HuH-7 (cell line): Measurements from ENCODE around the gene MTX1.
"Not testable (repeated sequence)": the region's sequence is repeated elsewhere in the genome, so short reads cannot be mapped to it uniquely, and the experiment has no call there.

ENCODE experiments used
- DNase-seq: peaks from one replicate; pipeline ENCODE4 v3.0.0; 2011; ENCODE audit warnings: low spot score

The MTX1 gene

DNA sequence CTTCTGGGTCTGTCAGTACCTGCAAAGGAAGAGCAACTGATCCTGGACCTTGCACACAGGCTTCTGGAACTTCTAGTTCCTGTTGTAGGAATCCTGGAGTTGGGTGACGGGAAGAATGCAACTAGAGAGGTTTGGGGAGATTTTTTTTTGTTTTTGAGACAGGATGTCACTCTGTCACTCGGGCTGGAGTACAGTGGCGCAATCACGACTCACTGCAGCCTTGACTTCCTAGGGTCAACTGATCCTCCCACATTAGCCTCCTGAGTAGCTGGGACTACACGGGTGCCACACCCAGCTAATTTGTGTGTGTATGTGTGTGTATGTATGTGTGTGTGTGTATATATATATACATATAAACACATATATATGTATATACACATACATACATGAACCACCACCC lies 28.0 kb downstream of the MTX1 start:
- DNase-seq: no peak

DNA sequence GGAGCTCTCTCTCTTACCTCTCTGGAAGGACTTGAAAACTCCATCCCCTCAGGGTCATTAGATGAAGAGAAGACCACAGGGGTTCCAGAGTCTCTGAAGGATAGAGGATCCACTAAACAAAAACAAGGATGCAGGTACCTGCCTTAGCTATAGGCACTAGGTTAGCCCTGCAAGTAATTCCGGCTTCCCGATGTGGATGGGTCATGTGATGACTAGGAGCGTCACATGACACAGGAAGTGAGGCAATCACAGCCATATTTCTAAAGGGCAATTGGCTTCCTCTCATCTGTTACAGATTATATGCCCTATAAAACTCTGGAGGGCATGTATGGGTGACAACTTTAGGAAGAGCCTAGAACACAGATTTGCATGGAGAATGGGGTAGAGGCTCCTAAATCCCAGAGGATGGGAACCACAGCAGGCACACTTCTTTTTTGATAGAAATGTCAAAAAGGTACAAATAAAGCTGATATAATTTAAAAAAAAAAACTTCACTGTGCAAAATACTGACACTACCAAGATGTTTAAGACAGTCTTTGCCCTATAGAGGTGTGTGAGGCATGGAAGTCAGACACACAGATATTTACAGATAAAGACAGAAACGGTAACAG lies 32.7 kb downstream of the MTX1 start:
- peak; percentile 87 for DNase-seq

DNA sequence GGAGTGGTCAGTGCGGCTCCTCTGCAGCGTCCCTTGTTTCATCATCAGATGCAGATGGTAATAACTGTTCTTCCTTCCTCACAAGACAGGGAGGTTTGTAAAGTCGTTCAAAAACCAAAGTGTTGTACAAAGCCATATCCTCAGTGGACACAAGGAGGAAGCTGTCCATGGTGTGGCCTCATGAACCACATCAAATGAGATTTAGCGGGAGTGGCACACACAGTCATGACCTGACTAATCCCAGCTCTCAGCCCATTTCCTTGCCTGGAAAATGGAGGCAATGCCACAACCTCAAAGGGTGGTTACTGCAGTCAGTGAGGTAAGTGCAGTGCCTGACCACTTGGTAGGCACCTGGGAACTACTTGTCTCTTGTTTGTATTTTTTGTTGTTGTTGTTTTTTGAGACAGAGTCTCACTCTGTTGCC lies 33.4 kb downstream of the MTX1 start:
- no peak for DNase-seq

DNA sequence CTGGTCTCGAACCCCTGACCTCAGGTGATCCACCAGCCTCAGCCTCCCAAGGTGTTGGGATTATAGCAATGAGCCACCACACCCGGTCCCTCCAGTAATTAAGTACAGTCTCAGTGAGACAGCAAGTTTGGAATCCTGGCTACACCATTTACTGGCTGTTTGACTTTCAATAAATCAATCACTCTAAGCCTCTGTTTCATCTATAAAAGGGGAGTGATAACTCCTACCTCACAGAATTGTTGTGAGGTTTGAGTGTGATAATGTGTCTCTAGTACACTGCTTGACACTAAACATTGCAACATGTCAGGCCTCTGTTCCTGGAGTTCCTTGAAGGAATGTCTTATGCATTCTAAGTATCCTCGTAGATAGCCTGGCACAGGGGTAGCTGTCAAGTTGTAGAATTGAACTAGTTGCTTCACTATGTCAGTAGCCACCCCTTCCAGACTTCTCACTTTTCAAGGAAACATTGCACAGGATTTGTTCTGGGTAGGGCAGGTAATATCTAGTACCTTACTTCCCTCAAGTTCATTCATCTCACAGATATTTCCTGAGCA lies 34.4 kb downstream of the MTX1 start:
- DNase-seq: no peak

DNA sequence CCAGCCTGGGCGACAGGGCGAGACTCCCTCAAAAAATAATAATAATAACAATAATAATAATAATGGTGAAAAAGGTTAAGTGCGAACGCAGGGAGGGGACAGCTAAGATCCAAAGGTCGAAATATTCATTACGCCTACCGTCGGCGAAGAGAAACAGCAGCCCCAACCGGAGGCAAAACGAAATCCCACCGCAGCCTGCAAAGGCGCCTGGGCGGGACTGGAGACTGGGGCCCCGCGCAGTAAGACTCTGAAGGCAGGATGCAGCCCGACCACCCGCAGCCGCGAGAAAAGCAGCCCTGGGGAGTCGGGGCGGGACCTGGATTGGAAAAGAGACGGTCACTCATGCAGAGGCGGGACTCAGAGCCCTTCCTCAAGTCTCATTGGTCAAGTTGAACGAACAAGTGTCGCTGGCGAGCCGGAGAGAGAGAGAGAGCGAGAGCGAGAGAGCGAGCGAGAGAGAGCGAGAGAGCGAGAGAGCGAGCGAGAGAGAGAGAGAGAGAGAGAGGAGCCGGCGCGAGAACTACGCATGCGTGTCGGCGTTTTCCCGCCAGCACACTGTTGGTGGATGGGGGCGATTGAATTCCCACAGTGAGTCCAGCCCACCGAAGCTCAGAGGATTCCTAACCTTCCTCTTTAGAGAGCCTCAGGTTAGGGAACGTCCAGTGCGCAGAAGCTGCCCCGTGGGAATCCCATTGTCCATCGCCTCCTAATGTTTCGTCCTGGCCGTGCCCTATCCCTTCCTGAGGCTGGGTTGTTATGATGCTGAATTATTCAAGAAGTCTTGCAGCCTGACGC lies 36.1 kb downstream of the MTX1 start:
- peak; percentile 93 for DNase-seq

DNA sequence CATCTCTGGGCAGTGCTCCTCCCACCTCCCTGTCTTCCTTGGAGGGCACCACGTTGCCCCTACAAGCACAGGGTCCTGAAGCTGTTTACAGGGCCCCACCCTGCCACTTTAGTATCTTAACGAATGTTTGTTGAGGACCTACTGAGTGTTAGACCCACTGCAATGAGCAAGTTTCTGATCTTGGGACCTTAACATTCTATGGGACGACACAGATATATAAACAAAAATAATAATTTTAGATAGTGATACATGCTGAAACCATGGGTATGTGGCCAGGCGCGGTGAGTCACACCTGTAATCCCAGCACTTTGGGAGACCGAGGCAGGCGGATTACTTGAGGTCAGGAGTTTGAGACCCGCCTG lies 36.6 kb downstream of the MTX1 start:
- no peak for DNase-seq

DNA sequence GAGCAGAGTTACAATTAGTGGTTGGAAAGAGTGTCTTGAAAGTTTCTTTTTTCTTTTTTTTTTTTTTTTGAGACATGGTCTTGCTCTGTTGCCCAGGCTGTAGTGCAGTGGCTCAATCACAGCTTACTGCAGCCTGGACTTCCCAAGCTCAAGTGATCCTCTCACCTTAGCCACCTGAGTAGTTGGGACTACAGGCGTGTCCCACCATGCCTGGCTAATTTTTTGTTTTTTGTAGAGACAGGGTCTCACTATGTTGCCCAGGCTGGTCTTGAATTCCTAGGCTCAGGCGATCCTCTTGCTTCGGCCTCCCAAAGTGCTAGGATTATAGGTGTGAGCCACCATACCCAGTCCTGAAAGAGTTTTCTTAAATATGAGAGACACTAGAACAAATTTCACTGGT lies 38.3 kb downstream of the MTX1 start:
- DNase-seq: not testable (repeated sequence)

DNA sequence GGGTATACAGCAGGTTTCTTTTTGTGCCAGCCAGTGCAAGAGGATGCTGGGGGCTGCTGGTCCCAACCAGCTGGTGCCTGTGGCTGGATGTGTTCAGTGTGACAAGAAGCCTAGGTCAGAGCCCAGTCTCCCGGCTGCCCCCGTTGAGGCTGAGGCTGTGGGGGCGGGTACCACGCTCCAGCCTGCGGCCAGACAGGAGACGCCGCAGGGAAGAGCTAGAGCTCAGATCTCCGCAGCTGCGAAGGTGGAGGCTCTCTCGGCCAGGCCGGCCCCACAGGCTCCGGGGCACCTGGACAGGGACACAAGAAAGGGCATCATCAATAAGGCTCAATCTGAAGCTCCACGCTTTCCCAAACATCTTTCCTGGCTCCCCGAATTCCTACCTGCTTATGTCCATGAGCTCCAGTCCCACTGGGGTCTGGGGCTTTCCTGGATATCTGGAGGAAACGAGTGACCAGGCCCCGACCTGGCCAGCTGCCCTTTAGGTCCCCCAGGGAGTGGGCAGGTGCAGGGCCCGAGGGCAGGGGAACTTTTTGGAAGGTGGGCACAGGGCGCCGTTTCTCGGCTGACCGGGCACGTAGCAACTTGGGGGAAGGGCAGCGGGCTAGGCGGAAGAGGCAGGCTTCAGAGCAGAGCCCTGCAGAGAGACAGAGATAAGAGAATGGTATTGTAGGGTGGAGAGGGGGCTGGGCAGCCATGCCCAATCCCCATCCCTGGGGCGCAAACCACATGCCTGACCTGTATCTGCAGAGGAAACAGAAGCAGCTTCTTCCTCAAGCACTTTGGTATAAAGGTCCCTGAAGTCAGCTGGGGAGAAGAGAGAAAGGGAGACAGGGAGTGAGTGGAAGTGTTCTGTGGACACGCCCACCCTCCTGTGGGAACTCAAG lies 39.4 kb downstream of the MTX1 start:
- no peak for DNase-seq

DNA sequence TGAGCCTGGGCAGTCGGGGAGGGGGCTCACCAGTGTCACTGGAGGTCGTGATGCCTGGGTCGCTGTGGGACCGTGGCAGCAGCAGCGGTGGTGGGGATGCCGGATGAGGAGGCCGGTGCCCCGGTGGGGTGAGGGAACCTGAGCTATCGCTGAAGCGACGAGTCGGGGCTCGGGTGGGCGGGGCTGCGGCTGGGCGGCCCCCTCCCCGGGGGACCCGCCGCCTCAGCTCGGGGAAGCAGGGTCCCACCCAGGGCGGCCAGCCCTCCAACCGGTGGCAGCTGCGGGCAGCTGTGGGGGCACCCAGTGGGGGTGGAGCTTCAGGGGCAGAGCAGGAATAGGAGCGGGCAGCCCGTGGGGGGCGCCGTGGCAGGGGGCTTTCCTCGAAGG lies 41.7 kb downstream of the MTX1 start:
- DNase-seq: peak; percentile 37

DNA sequence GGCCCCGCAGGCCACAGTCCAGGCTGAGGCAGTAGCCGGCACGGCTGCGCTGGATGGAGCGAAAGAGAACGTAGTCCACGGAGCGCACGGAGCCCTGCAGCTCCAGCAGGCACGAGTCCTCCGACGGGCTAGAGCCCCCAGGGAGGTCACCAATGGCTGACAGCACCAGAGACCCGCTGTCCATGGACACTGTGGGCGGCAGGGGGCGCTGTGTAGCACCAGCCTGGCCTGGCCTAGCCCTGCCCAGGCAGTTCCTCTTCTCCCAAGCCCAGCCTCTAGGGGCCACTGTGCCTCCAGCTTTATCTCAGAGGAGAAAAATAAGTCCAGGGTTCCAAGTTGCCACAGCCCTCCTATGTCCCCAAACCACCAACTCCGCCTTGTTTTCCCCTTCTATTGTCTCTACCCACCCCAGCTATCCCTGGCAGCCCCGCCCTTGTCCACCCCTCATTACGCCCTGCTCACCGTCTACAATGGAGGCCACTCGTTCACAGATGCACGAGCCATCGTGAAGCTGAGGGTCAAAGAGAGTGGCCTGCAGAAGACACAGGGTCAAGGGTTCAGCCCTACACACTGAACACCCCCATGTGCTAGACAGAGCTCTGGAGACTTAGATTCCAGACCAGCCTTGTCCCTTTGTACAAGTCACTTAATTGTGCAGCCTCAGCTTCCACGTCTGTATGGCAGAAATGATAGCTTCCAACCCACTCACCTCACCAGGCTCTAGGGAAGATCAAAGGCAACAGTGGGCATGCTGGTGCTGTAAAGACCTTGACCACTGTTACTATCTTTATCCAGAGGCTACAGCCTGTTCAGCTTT lies 42.3 kb downstream of the MTX1 start:
- peak; percentile 99 for DNase-seq

DNA sequence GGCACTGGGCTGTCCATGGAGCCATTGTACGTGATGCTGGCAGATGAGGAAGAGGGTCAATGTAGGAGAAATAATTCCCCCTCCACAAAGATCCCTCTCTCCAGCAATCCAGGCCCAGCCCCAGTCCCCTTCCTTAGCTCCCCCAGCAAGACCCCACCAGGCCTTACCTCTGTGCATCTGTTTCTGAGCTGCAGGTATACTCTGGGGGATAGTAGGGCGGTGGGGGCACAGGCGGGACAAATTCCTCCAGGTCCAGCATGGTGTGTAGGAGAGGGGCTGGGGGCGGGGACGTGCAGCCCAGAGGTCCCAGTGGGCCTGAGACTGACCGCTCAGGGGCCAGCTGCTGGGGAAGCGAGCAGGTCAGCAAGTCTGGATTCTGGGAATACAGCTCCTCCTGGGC lies 43.1 kb downstream of the MTX1 start:
- no peak for DNase-seq

DNA sequence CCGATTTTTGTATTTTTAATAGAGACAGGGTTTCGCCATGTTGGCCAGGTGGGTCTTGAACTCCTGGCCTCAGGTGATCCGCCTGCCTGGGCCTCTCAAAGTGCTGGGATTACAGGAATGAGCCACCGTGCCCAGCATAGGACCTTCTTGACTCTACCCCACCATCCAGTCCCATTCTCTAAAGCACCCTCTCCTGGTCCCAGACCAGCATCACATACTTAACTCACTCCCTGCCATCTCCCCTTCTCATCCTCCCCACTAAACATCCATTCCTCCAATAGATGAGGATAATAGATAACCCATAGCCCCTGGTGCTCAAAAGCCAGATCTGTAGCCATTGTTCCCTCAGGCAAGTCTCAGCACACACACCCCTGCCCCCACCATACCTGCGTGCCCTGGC lies 44.7 kb downstream of the MTX1 start:
- DNase-seq: peak; percentile 68

DNA sequence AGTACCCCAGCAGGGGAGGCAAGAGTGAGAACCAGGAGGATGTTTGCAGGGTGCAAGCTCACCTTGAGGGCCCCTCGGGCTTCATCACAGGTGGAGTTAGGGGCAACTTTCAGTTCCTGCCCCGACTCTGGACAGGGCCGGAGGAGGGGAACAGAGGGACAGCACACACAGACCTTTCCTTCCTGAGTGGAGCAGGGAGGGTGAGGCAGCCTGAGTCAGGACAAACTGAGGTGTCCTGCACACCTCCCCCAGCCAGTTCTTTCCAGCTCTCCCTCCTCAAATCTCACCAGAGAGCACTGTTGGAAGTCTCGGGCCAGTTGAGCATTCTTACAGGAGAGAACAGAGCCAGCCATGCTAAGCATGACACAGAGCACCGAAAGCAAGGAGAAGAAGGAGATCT lies 45.3 kb downstream of the MTX1 start:
- DNase-seq: no peak

DNA sequence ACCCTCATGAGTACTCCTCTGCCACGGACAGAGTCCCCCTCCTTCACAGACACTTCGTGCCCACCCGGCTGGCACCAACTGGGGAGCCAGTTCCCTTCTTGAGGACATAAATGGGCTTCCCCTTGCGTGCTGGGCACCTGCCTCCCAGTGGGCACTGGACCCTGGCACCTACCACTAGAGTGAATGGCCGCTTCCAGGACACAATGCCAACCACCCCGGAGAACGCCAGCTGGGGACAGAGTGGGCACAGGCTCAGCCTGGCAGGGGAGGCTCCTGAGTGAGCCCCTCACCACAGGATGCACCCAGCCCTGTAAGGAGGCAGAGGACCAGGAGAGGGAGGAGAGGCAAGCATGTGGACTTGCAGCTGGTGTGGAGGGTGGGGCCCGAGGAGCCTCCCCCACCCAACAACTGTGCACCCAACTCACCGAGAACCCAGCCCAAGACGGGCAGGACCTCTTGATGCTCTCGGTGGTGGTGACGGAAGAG lies 45.8 kb downstream of the MTX1 start:
- DNase-seq: no peak

DNA sequence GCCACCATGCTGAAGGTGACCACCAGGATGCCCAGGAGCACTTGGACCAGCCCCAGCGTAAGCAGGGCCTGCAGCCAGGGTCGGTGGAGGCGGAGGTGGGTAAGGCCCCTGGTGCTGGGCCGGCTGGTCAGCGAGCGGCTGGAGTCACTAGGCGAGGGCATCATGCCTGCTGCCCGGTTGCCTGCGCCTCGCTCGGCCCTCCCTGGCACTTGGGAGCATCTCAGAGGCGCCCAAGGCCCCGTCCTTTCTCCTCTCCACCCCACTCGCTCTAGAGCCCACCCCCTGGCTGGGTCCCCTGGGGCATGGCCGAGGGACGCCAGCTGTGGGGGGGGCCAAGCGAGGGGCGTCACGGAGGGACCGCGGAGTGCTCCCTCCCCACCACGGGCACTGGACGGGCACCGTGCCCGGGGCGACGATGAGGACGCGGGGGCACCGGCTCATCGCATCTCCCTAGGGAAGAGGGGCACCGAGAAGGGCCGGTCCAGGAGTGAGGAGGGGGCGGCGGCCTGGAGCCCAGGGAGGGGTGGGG lies 46.3 kb downstream of the MTX1 start:
- DNase-seq: no peak

DNA sequence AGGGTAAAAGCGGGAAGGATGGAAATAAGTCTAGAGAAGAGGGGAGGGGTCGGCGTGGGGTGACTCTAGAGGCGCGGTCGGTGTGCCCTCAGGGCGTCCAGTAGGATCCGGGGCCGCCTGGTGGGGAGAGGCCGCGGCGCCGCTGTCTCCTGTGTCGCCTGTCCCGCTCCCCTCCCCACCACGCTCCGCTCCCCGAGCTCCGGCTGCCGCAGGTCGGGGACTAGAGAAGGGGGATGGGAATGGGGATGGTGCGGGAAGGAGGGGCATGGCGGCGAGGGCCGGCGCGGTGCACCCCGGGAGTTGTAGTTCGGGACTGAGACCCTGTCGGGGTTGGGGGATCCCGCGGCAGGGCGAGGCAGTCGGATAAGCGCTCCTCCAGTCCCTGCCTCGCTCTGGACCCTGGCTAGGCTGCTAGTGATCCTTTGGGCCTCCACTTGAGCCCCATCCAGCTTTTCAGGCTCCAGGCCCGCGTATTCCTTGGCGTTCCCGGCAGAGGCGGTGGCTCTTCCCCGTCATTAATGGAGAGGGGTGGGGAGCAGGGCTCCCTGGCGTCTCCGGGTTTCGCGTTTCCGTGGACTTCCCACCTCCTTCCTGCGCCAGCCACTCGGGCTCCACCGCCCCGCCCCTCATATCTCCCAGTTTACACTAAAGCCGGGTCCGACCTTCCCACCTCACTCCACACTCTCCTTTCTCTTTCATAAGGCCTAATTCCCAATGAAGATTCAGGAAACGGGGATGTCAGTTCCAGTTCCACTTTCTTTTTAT lies 46.9 kb downstream of the MTX1 start, which contains the start of gene ENTREP3:
ENTREP3 (minus strand) TSS at position 241 of the 765 bp plus-strand sequence. CDS start 606 bp downstream, outside the sequence.
- DNase-seq: peak; percentile 98

DNA sequence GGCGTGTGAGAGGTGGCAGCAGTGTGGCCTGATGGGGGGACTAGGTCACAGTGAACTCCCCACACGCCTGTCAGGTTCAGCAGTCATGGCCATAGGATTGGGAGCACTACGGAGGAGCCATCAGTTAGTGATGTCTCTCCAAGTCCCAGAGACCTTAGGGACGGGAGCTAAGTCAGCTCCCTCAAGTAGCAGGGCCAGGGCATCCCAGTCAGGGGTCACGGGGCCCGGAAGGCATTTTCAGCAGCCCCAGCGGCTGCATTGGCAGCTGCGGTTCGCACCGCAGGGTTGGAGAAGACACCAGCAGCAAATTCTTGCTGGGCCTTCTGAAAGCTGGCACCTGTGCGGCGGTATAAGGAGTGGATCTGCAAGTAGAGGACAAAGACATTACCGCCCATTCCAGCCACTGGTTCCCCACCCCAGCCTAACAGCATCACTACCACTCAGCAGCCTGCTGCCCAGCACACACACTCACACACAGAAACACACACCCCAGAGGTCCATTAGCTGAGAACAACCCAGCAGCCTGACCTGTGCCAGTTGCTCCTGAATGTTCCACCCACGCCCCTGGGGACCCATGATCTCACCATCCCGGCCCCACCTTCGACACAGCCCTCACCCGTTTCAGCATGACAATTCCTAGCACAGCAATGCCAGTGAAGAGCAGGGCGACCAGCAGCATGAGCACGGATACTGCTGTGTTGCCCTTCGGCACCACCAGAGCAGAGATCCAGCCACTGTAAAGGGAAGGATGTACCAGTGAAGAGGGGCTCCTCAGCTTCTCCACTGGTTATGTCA lies 47.8 kb downstream of the MTX1 start:
- no peak for DNase-seq

DNA sequence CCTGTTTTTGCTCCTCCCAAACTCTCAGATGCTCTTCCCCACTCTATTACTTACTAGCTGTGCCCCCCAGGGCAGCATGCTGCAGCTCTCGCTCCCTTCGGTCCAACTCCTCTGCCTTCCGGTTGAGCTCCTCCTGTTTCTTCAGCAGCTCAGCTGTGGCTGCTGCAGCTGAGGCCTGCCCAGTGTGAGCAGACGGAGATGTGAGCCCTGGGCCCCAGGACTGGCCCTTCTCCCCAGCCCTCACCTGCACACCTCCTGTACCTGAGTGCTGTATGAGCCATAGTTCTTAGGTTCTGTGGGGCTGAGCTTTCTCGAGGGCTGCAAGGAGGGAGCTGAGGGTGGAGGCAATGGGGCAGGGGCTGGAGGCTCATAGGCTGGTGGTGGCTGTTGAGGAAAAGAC lies 51.8 kb downstream of the MTX1 start:
- DNase-seq: no peak

DNA sequence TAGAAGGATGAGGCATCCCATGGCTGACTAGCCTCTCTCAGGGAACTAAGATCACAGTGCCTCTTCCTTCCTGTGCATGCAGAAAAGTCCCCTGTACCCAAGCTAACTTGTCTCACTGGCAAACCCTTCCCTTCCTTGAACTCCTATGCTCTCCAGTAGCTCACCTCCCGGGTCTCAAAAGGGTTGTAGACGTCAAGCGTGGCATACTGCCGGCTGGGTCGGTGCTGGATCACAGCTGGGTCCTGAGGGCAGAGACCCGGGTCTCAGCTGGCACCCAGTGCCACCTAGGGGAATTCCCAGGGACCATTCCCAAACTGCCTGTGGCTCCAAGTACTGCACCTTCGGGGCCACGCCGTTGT lies 53.0 kb downstream of the MTX1 start:
- no peak for DNase-seq
